NT2/D1 (cell line): ENCODE measurements around the gene RYK.

Experiments
- DNase-seq: peaks from one replicate; pipeline ENCODE4 v3.0.0-alpha.2; 2011; ENCODE audit warnings: low read depth, low spot score
- H3K27me3 ChIP-seq: 2 replicates; pipeline ENCODE4 v1.6.0; 2011; ENCODE audit warnings: mild to moderate bottlenecking; ENCODE audit not compliant: insufficient read length, insufficient read depth
- H3K36me3 ChIP-seq: 2 replicates; pipeline ENCODE4 v1.6.1; 2011; ENCODE audit warnings: mild to moderate bottlenecking, low read length, mixed read lengths; ENCODE audit not compliant: insufficient read depth, insufficient read length
- H3K4me1 ChIP-seq: 2 replicates; pipeline ENCODE4 v1.5.1; 2011; ENCODE audit not compliant: insufficient read depth, insufficient read length
- H3K4me3 ChIP-seq: 2 replicates; pipeline ENCODE4 v1.5.1; 2011; ENCODE audit warnings: low read depth; ENCODE audit not compliant: insufficient read length
- H3K9ac ChIP-seq: 2 replicates; pipeline ENCODE4 v1.6.0; 2011; ENCODE audit warnings: low read depth; ENCODE audit not compliant: insufficient read length
- H3K9me3 ChIP-seq: 2 replicates; pipeline ENCODE4 v1.5.1; 2011; ENCODE audit warnings: mild to moderate bottlenecking, low read length; ENCODE audit not compliant: insufficient read depth
- SUZ12 ChIP-seq: IDR thresholded peaks from 2 replicates; pipeline ENCODE4 v1.6.1; 2011; ENCODE audit not compliant: insufficient read length, insufficient read depth; ENCODE audit errors: extremely low read depth
- YY1 ChIP-seq: IDR thresholded peaks from 2 replicates; pipeline ENCODE4 v1.6.1; 2011; ENCODE audit not compliant: insufficient read length, insufficient read depth
- ZNF274 ChIP-seq: IDR thresholded peaks from 2 replicates; pipeline ENCODE4 v1.6.1; 2011; ENCODE audit warnings: mild to moderate bottlenecking, low read depth, low read length

The RYK gene

DNA sequence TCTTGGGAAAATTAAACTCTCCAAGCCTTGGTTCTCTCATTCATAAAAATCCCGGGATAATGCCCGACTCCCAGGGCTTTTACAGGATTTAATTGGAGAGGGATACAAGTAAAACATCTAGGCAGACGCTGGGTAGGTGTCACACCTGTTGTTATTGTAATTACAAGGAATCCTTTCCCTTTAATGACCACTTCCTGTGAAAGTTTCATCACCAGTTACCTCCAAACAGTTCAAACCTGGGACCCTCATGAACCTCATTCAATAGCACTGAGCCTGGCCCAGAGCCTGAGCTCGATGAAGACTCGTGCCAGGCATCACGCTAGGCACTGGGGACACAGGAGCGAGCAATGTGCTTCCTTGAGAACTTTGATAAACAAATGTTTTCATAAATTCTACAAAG is 2.1 kb upstream of the RYK start:
- Histone ChIP-seq H3K27me3 (no peaks in the 10 kb centered on the region), H3K4me3 (no peak overlapping the region), H3K9me3 (no peaks in the 10 kb centered on the region), H3K9ac (no peak overlapping the region), H3K4me1 (peaks cover 8% of the 10 kb centered on the region), H3K36me3 (peaks cover 5% of the 10 kb centered on the region)
- TF ChIP-seq YY1 (no peak), ZNF274 (no peak), SUZ12 (no peak)
- DNase-seq: no peak

DNA sequence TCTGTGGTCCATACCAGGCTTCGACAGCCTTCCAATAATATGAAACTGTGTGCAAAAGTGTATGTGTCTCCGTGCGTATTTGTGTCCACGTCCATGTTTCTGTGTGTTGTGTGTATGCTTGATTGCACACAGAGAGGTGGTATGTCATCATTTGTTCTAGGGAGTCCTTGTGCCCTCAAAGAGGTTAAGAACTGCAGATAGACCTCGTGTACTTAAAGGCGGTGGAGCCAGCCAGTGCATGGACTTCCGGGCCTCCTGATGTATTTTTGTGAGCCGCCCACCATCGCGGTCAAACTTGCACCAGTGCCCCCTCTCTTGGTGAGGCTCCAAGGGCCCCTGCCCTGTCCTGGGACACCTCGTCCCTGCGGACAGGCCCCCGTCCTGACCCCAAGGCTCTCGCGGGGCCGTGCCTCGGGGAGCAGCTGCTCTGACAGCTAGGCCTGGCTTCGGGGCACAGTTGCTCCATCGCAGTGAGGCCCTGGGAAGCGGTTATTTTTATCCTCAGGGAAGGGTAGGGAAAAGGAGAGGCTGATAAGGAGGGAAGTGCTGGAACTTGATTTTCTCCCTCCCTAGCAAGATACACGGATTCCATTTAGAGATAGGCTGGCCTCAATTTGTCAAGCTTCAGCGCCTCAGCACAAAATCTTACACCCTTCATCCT is 1.2 kb upstream of the RYK start:
- TF ChIP-seq SUZ12: no peak
- TF ChIP-seq ZNF274: no peak
- no peak for TF ChIP-seq YY1
- H3K36me3 ChIP-seq: peaks cover 5% of the 10 kb centered on the region
- no peak overlapping the region for H3K4me3 ChIP-seq
- peak overlapping the region; percentile 6 for H3K9ac ChIP-seq
- H3K9me3 ChIP-seq: peaks cover 6% of the 10 kb centered on the region
- no peak for DNase-seq
- H3K4me1 ChIP-seq: peaks cover 8% of the 10 kb centered on the region
- H3K27me3 ChIP-seq: no peaks in the 10 kb centered on the region

DNA sequence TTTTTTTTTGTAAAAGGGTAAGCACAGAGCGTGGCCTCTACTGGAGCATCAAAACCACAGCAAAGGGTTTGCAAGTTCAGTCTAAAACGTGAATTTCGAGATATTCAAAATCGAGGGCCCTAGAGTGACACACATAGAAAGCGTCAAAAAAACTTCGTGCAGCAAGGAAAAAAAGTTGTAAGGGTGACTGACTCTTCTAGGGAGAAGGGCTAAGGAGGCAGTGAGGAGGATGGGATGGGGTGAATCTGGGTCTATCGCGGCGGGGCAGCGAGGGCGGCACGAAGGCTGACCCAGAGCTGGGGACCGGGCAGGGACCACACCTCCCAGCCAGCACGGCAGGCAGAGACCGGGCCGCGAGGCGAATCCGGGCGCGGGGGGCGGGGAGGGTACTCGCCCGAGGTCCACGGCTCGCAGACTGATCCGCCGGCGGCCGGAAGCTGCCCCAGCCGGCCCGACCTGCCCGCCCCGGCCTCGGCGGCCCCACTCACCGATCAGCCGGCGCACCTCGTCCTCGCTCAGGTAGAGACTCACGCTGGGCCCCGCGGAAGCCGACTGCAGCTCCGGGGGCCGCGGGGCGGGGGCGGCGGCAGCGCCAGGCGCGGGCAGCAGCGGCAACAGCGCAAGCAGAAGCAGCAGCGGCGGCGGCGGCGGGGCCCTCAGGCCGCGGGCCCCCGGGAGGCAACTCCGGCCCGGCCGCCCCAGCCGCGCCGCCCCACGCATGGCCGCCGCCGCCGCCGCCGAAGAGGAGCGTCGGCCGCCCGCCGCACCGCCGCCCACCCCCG is 533 bp downstream of the RYK start:
- peaks cover 11% of the 10 kb centered on the region for H3K36me3 ChIP-seq
- DNase-seq: no peak
- H3K9me3 ChIP-seq: peaks cover 12% of the 10 kb centered on the region
- peak overlapping the region; percentile 67 for H3K4me3 ChIP-seq
- H3K4me1 ChIP-seq: peaks cover 8% of the 10 kb centered on the region
- H3K9ac ChIP-seq: peak overlapping the region; percentile 89
- no peaks in the 10 kb centered on the region for H3K27me3 ChIP-seq
- TF ChIP-seq ZNF274 (no peak), YY1 (no peak), SUZ12 (no peak)

DNA sequence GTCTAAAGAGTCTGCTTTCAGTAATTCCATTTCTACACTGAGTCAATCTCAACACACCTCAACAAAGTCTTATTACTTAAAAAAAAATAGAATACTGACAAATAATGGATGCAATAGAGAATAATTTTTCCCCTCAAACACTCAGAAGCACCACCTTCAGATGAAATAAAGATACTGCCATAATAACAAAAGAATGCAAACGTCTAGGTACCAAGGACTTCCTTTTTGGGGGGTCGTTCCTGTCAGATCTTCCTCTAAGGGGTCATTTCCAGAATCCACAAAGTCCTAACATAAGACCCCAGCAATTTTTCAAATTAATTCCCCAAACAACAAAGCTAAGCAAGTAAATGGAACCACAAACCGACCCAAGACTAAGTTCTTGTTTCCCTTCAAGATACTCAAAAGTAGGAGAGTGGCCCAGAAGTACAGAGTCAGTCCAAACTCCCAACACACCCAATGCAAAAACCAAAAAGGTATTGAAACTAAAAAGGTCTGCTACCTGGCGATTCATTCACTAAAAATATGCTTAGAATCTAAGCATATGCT is 1.3 kb downstream of the RYK start:
- Histone ChIP-seq H3K27me3 (no peaks in the 10 kb centered on the region), H3K4me3 (peak overlapping the region; percentile 67), H3K36me3 (peaks cover 11% of the 10 kb centered on the region), H3K4me1 (peaks cover 8% of the 10 kb centered on the region), H3K9me3 (peaks cover 12% of the 10 kb centered on the region), H3K9ac (peak overlapping the region; percentile 89)
- TF ChIP-seq ZNF274: no peak
- no peak for TF ChIP-seq YY1
- TF ChIP-seq SUZ12: no peak
- DNase-seq: no peak

GRCh38 chr3:134244921-134245320 is 5.7 kb downstream of the RYK start:
- TF ChIP-seq YY1 (no peak), SUZ12 (no peak), ZNF274 (no peak)
- no peaks in the 10 kb centered on the region for H3K4me1 ChIP-seq
- peaks cover 13% of the 10 kb centered on the region for H3K36me3 ChIP-seq
- DNase-seq: no peak
- H3K4me3 ChIP-seq: no peak overlapping the region
- no peak overlapping the region for H3K9ac ChIP-seq
- no peaks in the 10 kb centered on the region for H3K27me3 ChIP-seq
- peaks cover 12% of the 10 kb centered on the region for H3K9me3 ChIP-seq

- no peak overlapping the region for H3K9ac ChIP-seq
- no peaks in the 10 kb centered on the region for H3K4me1 ChIP-seq
- TF ChIP-seq ZNF274 (no peak), SUZ12 (no peak), YY1 (no peak)
- H3K9me3 ChIP-seq: peaks cover 12% of the 10 kb centered on the region
- no peak overlapping the region for H3K4me3 ChIP-seq
- no peaks in the 10 kb centered on the region for H3K27me3 ChIP-seq
- peaks cover 10% of the 10 kb centered on the region for H3K36me3 ChIP-seq
- DNase-seq: no peak
These were observed 7.7 kb downstream of the RYK start for GRCh38 chr3:134242649-134243617.
